ENCODE data around the gene CEMP1.

- no peak for TF ChIP-seq POLR2A (IDR thresholded peaks at IDR 0.05; ENCODE audit: low read length)
- no peak for TF ChIP-seq GATA1 (IDR thresholded peaks at IDR 0.05; ENCODE audit: low read depth, low read length)
Measured at GRCh38 chr16:2497116-2497630, 34.0 kb downstream of the CEMP1 start.
